Liver (tissue), 9 donors: ENCODE results near the gene MAFG. TPM values are rescaled to one million over a fixed set of nuclear protein-coding genes. Genes with fewer than 3 reads are reported as not detected.
A peak's percentile ranks its signal among the peaks of the same experiment; 100 is the strongest.

Source experiments
- DNase-seq: peaks from one replicate; pipeline ENCODE4 v3.0.0-alpha.2; 2017; ENCODE audit warnings: low spot score
- H3K27ac ChIP-seq, 2 donors: one replicate each; pipeline ENCODE4 v1.7.0; 2013; ENCODE audit warnings: inconsistent platforms in 2 of 2, low read length in 2 of 2, control low read depth in 1 of 2, low read depth in 1 of 2, mild to moderate bottlenecking in 1 of 2
- H3K27me3 ChIP-seq, 4 donors: one replicate each; pipeline versions ENCODE4 v1.6.1 to v1.7.0; 2013; ENCODE audit warnings: low read length in 3 of 4, inconsistent platforms in 1 of 4, mild to moderate bottlenecking in 1 of 4, moderate library complexity in 1 of 4; ENCODE audit not compliant: control insufficient read depth in 4 of 4, insufficient read depth in 4 of 4
- H3K36me3 ChIP-seq, 4 donors: one replicate each; pipeline versions ENCODE4 v1.6.1 to v1.7.0; 2013; ENCODE audit warnings: low read length in 3 of 4, mild to moderate bottlenecking in 3 of 4, low read depth in 1 of 4, moderate library complexity in 1 of 4; ENCODE audit not compliant: control insufficient read depth in 4 of 4, insufficient read depth in 3 of 4
- H3K4me1 ChIP-seq, 4 donors: one replicate each; pipeline versions ENCODE4 v1.6.1 to v1.7.0; 2013; ENCODE audit warnings: low read length in 3 of 4, mild to moderate bottlenecking in 3 of 4, moderate library complexity in 1 of 4; ENCODE audit not compliant: control insufficient read depth in 4 of 4, insufficient read depth in 4 of 4
- H3K4me3 ChIP-seq, 3 donors: one replicate each; pipeline versions ENCODE4 v1.6.1 to v1.7.0; 2013; ENCODE audit warnings: low read length in 3 of 3, control low read depth in 1 of 3, low read depth in 1 of 3, mild to moderate bottlenecking in 1 of 3
- H3K9ac ChIP-seq, 2 donors: one replicate each; pipeline ENCODE4 v1.7.0; 2013; ENCODE audit warnings: low read length in 2 of 2, mild to moderate bottlenecking in 2 of 2, moderate library complexity in 2 of 2, control low read depth in 1 of 2, low read depth in 1 of 2
- H3K9me3 ChIP-seq, 4 donors: one replicate each; pipeline versions ENCODE4 v1.6.1 to v1.7.0; 2013; ENCODE audit warnings: low read length in 3 of 4; ENCODE audit not compliant: control insufficient read depth in 4 of 4
- ATF3 ChIP-seq: IDR thresholded peaks from 2 replicates; pipeline ENCODE4 v1.6.1; 2016; ENCODE audit warnings: antibody characterized with exemption
- FOXA1 ChIP-seq: IDR thresholded peaks from 2 replicates; pipeline ENCODE4 v1.6.1; 2016; ENCODE audit warnings: antibody characterized with exemption
- FOXA2 ChIP-seq: IDR thresholded peaks from 2 replicates; pipeline ENCODE4 v1.6.1; 2016; ENCODE audit warnings: antibody characterized with exemption
- GABPA ChIP-seq, 2 donors: IDR thresholded peaks in 1 of 2; conservative IDR thresholded peaks in 1 of 2; 2 replicates each; pipeline ENCODE4 v1.6.1; 2016; ENCODE audit warnings: antibody characterized with exemption in 2 of 2, mild to moderate bottlenecking in 1 of 2, moderate library complexity in 1 of 2
- HNF4A ChIP-seq, 2 donors: conservative IDR thresholded peaks; 2 replicates each; pipeline ENCODE4 v1.6.1; 2016; ENCODE audit warnings: antibody characterized with exemption in 2 of 2, mild to moderate bottlenecking in 2 of 2
- HNF4G ChIP-seq: IDR thresholded peaks from 2 replicates; pipeline ENCODE4 v1.6.1; 2016; ENCODE audit warnings: antibody characterized with exemption
- RAD21 ChIP-seq, 2 donors: IDR thresholded peaks; 2 replicates each; pipeline ENCODE4 v1.6.1; 2016; ENCODE audit warnings: antibody characterized with exemption in 2 of 2, mild to moderate bottlenecking in 2 of 2
- REST ChIP-seq: IDR thresholded peaks from 2 replicates; pipeline ENCODE4 v1.6.1; 2016; ENCODE audit warnings: antibody characterized with exemption, mild to moderate bottlenecking
- YY1 ChIP-seq: IDR thresholded peaks from 2 replicates; pipeline ENCODE4 v1.6.1; 2016; ENCODE audit warnings: antibody characterized with exemption, mild to moderate bottlenecking
- WGBS: extraction: QIAGEN DNeasy Blood & Tissue Kit; methylation state at CpG from one replicate; pipeline ENCODE4 v1.1.7; 2013; 5-methylcytosine and 5-hydroxymethylcytosine counted together
- polyA plus RNA-seq, 2 donors: library from polyadenylated mRNA; stranded (reverse) in 1 of 2; unstranded in 1 of 2; fragments of 200-250 nt in 1 of 2; fragments of >200 nt in 1 of 2; fragmentation: Nextera tagmentation in 1 of 2; extraction: Ambion mirVana in 1 of 2; gene quantifications; one replicate each; pipeline versions ENCODE4 v1.2.1 to v1.2.3, GENCODE V29; 2013 to 2015
- total RNA-seq, 2 donors: library from RNA; depleted of rRNA; stranded (reverse); fragments of >200 nt; gene quantifications; one replicate each; pipeline ENCODE4 v1.2.3, GENCODE V29; 2014
- TF ChIP-seq, protein P1 (sequence below): fragments of 150-350 bp; IDR thresholded peaks from 2 replicates; pipeline ENCODE4 v1.5.1; 2017; ENCODE audit warnings: improper control_type of control experiment, low read depth, low read length; ENCODE audit not compliant: missing input control
- donor health status: healthy.
- donor health status: healthy.
- donor health status: healthy.
- donor health status: healthy.
- donor health status: healthy.

The MAFG gene
- total and polyA plus RNA-seq, 4 donors = 3.0 to 17.0 (median 8.9) TPM

DNA sequence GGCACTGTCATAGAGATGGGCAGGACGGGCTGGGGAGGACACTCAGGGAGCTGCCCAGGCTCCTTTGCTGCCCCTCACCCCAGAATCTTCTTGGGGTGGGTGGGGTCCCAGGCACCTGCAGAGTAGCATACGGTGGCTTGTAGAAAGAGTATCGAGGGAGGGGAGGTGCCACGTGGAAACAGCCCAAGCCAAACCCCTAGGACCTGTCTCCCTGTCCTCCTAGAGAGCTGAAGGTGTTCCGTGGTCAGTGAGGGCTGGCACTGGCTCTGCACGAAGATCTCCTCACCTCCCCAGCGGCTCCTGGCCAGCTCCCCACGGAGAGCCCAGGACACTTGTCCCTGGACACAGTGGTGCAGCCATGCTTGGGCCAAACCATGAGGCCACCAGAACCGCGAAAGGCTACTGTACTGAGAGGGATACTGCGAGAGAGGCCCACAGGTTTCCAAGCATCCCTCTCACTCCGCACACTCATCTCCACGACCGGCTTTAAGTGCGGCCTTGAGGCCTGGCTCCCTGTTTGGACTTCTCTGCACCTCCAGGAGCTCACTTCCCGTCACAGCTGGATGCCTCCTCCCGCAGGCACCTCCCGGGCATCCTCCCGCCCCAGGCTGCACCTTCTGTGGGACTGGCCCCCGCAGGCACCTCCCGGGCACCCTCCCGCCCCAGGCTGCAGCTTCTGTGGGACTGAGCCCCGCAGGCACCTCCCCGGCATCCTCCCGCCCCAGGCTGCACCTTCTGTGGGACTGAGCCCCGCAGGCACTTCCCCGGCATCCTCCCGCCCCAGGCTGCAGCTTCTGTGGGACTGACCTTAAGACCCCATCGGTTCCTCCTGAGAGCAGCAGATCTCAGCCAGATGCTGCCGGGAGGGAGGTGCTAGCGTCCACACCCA, 2.0 kb upstream of the MAFG start:
- H3K9ac ChIP-seq = no peak overlapping the region
- H3K27me3 ChIP-seq = no peaks in the 10 kb centered on the region
- no peak for TF ChIP-seq HNF4G
- no peak for TF ChIP-seq FOXA1
- H3K36me3 ChIP-seq = no peaks in the 10 kb centered on the region
- H3K27ac ChIP-seq = no peak overlapping the region
- DNase-seq = no peak
- no peak overlapping the region for H3K4me3 ChIP-seq
- 87% methylated on average over 31 of the region's 31 CpGs for WGBS
- H3K4me1 ChIP-seq = peaks cover 18 to 47% (median 25%) of the 10 kb centered on the region in 4 donors
- no peaks in the 10 kb centered on the region for H3K9me3 ChIP-seq

DNA sequence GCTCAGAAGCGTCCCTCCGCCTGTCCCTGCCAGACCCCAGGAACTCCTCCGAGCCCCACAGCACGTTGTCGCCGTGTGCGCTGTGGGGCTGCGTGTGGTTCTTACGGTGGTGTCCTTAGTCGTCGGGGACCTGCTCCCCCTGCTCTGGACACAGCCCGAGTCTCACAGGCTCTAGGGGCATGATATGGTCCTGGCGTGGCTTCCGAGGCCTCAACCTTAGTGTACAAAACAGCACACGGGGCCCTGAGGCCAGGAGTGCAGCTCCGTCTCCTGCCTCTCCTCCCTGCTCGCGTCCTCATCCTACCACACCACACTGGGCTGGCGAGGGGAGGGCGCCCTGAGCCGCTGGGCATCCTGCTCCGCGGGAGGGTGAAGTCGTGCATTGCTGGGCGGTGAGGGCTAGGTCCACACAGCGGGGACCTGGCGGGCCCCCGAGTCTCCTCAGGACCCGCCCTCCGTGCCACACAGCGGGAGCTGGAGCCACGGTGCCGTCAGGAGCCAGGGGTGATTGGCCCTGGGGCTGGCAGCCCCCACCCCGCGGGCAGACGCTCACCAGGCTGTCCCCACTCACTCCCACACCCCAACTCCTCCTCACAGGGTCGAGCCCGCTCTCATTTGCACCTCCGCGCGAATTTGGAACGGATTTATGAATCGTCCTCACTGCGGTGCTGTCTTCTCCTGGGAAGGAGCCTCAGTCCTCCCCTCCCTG, 1.2 kb upstream of the MAFG start:
- Histone ChIP-seq H3K4me3 (peak overlapping the region in 1 of 3 donors; percentile 93), H3K36me3 (no peaks in the 10 kb centered on the region), H3K4me1 (peaks cover 22 to 55% (median 33%) of the 10 kb centered on the region in 4 donors), H3K27ac (no peak overlapping the region), H3K9me3 (no peaks in the 10 kb centered on the region), H3K9ac (no peak overlapping the region), H3K27me3 (no peaks in the 10 kb centered on the region)
- 35% methylated on average over 44 of the region's 44 CpGs for WGBS
- DNase-seq = no peak
- TF ChIP-seq ATF3 (no peak), REST (no peak), GABPA (IDR thresholded peaks at IDR 0.05 in 1 of 2, conservative IDR thresholded peaks at IDR 0.05 in 1 of 2) (no peak), RAD21 (IDR thresholded peaks at IDR 0.05) (no peak)
- TF ChIP-seq, protein P1, sequence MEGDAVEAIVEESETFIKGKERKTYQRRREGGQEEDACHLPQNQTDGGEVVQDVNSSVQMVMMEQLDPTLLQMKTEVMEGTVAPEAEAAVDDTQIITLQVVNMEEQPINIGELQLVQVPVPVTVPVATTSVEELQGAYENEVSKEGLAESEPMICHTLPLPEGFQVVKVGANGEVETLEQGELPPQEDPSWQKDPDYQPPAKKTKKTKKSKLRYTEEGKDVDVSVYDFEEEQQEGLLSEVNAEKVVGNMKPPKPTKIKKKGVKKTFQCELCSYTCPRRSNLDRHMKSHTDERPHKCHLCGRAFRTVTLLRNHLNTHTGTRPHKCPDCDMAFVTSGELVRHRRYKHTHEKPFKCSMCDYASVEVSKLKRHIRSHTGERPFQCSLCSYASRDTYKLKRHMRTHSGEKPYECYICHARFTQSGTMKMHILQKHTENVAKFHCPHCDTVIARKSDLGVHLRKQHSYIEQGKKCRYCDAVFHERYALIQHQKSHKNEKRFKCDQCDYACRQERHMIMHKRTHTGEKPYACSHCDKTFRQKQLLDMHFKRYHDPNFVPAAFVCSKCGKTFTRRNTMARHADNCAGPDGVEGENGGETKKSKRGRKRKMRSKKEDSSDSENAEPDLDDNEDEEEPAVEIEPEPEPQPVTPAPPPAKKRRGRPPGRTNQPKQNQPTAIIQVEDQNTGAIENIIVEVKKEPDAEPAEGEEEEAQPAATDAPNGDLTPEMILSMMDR = no peak

DNA sequence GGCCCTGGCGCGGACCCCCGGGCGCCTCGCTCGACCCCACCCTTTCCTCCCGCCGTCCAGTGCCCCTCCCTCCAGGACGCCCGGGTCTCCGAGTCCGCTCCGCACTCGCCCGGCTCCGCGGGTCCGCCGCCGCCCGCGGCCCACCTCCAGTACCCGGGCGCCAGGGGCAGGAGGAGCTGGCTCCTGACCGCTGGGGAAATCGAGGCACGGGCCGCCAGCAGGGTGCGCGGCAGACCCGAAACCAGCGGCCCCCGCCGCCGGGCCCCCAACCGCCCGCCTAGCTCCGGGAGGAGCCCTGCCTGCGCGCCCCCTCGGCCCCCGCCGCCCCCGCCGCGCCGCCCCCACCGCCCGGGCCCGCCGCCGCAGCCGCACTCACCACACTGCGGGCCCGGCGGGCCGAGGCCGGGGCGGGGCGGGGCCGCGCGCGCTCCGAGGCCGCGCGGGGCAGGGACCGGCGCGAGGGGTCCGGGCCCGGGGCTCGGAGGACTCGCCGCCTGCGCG, 333 bp downstream of the MAFG start:
- no peak for TF ChIP-seq FOXA2
- TF ChIP-seq ATF3 = no peak
- TF ChIP-seq HNF4A (conservative IDR thresholded peaks at IDR 0.05) = no peak
- TF ChIP-seq YY1 = no peak
- under 1% methylated on average over 78 of the region's 78 CpGs for whole genome bisulfite sequencing
- no peaks in the 10 kb centered on the region for H3K27me3 ChIP-seq
- peak overlapping the region; percentile 63 to 93 (median 75) for H3K4me3 ChIP-seq
- H3K9me3 ChIP-seq = no peaks in the 10 kb centered on the region
- H3K27ac ChIP-seq = peak overlapping the region; percentile 91 to 96
- DNase-seq = no peak
- peaks cover 30 to 69% (median 46%) of the 10 kb centered on the region in 4 donors for H3K4me1 ChIP-seq
- peaks cover 0 to 4% (median under 1%) of the 10 kb centered on the region in 4 donors for H3K36me3 ChIP-seq
- peak overlapping the region; percentile 55 to 86 for H3K9ac ChIP-seq
